MCF 10A (cell line): ENCODE results near the gene MAB21L4. TPM values are rescaled to one million over a fixed set of nuclear protein-coding genes. Genes with fewer than 3 reads are reported as not detected.

Source experiments
- BruUV-seq: library from RNA; stranded (reverse); fragments of 400-500 nt; replicated peaks from 2 replicates; lab custom pipeline; 2021; lab: Mats Ljungman, UMichigan
- CTCF ChIA-PET: fragments of 300-600 bp; sonication (Branson Sonifier 250); formaldehyde crosslinking; extraction: SDS; loops from one replicate; lab custom pipeline; 2021; ENCODE audit warnings: antibody characterized with exemption, inconsistent platforms; lab: Yijun Ruan, JAX
- POLR2A ChIA-PET: fragments of 300-600, 350-650 bp; sonication (Branson Sonifier 250); formaldehyde crosslinking; extraction: SDS; loops from one replicate; lab custom pipeline; 2020; ENCODE audit warnings: antibody characterized with exemption, inconsistent platforms; lab: Yijun Ruan, JAX
- DNase-seq: peaks from one replicate; pipeline ENCODE4 v3.0.0-alpha.2; 2018; ENCODE audit not compliant: unreplicated experiment
- H3K27ac Mint-ChIP-seq: one replicate; pipeline ENCODE4 v1.8.0; 2022; ENCODE audit warnings: mild to moderate bottlenecking, low read depth, mixed read lengths; ENCODE audit not compliant: unreplicated experiment
- H3K27me3 Mint-ChIP-seq: one replicate; pipeline ENCODE4 v1.8.0; 2022; ENCODE audit warnings: mixed read lengths; ENCODE audit not compliant: insufficient read depth, unreplicated experiment
- H3K36me3 Mint-ChIP-seq: one replicate; pipeline ENCODE4 v1.8.0; 2022; ENCODE audit warnings: mild to moderate bottlenecking, moderate library complexity, mixed read lengths; ENCODE audit not compliant: insufficient read depth, unreplicated experiment
- H3K4me1 Mint-ChIP-seq: one replicate; pipeline ENCODE4 v1.8.0; 2022; ENCODE audit warnings: mixed read lengths; ENCODE audit not compliant: insufficient read depth, unreplicated experiment
- H3K4me3 Mint-ChIP-seq: one replicate; pipeline ENCODE4 v1.8.0; 2022; ENCODE audit warnings: mild to moderate bottlenecking, moderate library complexity, mixed read lengths; ENCODE audit not compliant: unreplicated experiment
- H3K9me3 Mint-ChIP-seq: one replicate; pipeline ENCODE4 v1.8.0; 2022; ENCODE audit warnings: mixed read lengths; ENCODE audit not compliant: unreplicated experiment
- CTCF ChIP-seq: fragments of 200-600 bp; IDR thresholded peaks from one replicate; pipeline ENCODE4 v1.8.0; 2022; ENCODE audit warnings: antibody characterized with exemption, mild to moderate bottlenecking; ENCODE audit not compliant: unreplicated experiment
- intact Hi-C: fragments of 100-400 bp; cut with micrococcal nuclease; formaldehyde crosslinking; loops from 2 replicates; pipeline ENCODE4 v1.14.1; 2022
- total RNA-seq: library from RNA; stranded (reverse); gene quantifications from 2 replicates; pipeline ENCODE4 v1.2.3, GENCODE V29; 2022

Gene MAB21L4
- total RNA-seq, 1 experiment from 2014 or later, result not detected

GRCh38 chr2:240901986-240902614 is 6.1 kb upstream of the MAB21L4 start:
- no peak for DNase-seq
- no peaks in the 10 kb centered on the region for H3K9me3 Mint-ChIP-seq
- H3K36me3 Mint-ChIP-seq, result peaks cover 6% of the 10 kb centered on the region
- no peaks in the 10 kb centered on the region for H3K27me3 Mint-ChIP-seq
- ChIA-PET CTCF (no interaction called here), POLR2A (interaction anchor here (1.2 kb wide), 1 partner anchor 10 kb away, joined by 3 read pairs; no protein-coding TSS in a partner anchor)
- no peak overlapping the region for H3K4me3 Mint-ChIP-seq
- intact Hi-C loops, result no loop called here
- no peak for TF ChIP-seq CTCF
- no peak overlapping the region for H3K27ac Mint-ChIP-seq
- peaks cover 8% of the 10 kb centered on the region for H3K4me1 Mint-ChIP-seq
- BruUV-seq, result no TSS peak

- Mint-ChIP-seq H3K9me3 (no peaks in the 10 kb centered on the region), H3K4me1 (peaks cover 8% of the 10 kb centered on the region), H3K27ac (no peak overlapping the region), H3K4me3 (no peak overlapping the region), H3K36me3 (peaks cover 6% of the 10 kb centered on the region), H3K27me3 (no peaks in the 10 kb centered on the region)
- ChIA-PET POLR2A (no interaction called here), CTCF (interaction anchor here (1.1 kb wide), 1 partner anchor 14 kb away, joined by 3 read pairs; no protein-coding TSS in a partner anchor)
- DNase-seq, result no peak
- intact Hi-C loops, result no loop called here
- no TSS peak for BruUV-seq
- TF ChIP-seq CTCF, result no peak
These were observed 4.3 kb upstream of the MAB21L4 start for GRCh38 chr2:240900141-240900860.

- BruUV-seq, result no TSS peak
- DNase-seq, result no peak
- ChIA-PET POLR2A (no interaction called here), CTCF (interaction anchor here (1.1 kb wide), 1 partner anchor 15 kb away, joined by 3 read pairs; no protein-coding TSS in a partner anchor)
- Mint-ChIP-seq H3K36me3 (peaks cover 6% of the 10 kb centered on the region), H3K4me1 (peaks cover 8% of the 10 kb centered on the region), H3K27ac (no peak overlapping the region), H3K27me3 (no peaks in the 10 kb centered on the region), H3K4me3 (no peak overlapping the region), H3K9me3 (no peaks in the 10 kb centered on the region)
- intact Hi-C loops, result no loop called here
- TF ChIP-seq CTCF, result no peak
These were observed 3.5 kb upstream of the MAB21L4 start for GRCh38 chr2:240899468-240899865.

GRCh38 chr2:240898731-240899467 is 2.9 kb upstream of the MAB21L4 start:
- no peak for DNase-seq
- TF ChIP-seq CTCF, result no peak
- H3K4me1 Mint-ChIP-seq, result peaks cover 8% of the 10 kb centered on the region
- no peaks in the 10 kb centered on the region for H3K27me3 Mint-ChIP-seq
- intact Hi-C loops, result no loop called here
- CTCF ChIA-PET, result interaction anchor here (0.6 kb wide), 1 partner anchor 705 kb away, joined by 3 read pairs; no protein-coding TSS in a partner anchor
- H3K4me3 Mint-ChIP-seq, result no peak overlapping the region
- no TSS peak for BruUV-seq
- no peak overlapping the region for H3K27ac Mint-ChIP-seq
- H3K36me3 Mint-ChIP-seq, result peaks cover 6% of the 10 kb centered on the region
- POLR2A ChIA-PET, result no interaction called here
- no peaks in the 10 kb centered on the region for H3K9me3 Mint-ChIP-seq
